GM06990 (cell line): ENCODE measurements around the gene TES.

ENCODE experiments used
- DNase-seq: peaks from one replicate; pipeline ENCODE4 v3.0.0-alpha.2; 2011; ENCODE audit not compliant: insufficient read length; ENCODE audit errors: extremely low read depth
- H3K27me3 ChIP-seq: replicated peaks from 2 replicates; pipeline ENCODE4 v1.6.0; 2011; ENCODE audit warnings: low read length; ENCODE audit not compliant: control insufficient read depth, insufficient read depth
- H3K36me3 ChIP-seq: 2 replicates; pipeline ENCODE4 v1.5.1; 2011; ENCODE audit warnings: low read length; ENCODE audit not compliant: control insufficient read depth, insufficient read depth
- H3K4me3 ChIP-seq: replicated peaks from 2 replicates; pipeline ENCODE4 v1.5.1; 2011; ENCODE audit warnings: low read depth, mild to moderate bottlenecking, control low read depth, low read length
- CTCF ChIP-seq: IDR thresholded peaks from 2 replicates; pipeline ENCODE4 v1.5.1; 2011; ENCODE audit warnings: low read length, control low read depth, mild to moderate bottlenecking, inconsistent platforms; ENCODE audit not compliant: insufficient read depth, poor library complexity, severe bottlenecking

The TES gene

GRCh38 chr7:116271161-116271913 lies 61.0 kb downstream of the TES start:
- TF ChIP-seq CTCF = no peak
- Histone ChIP-seq H3K27me3 (no peaks in the 10 kb centered on the region), H3K4me3 (no peak overlapping the region), H3K36me3 (no peaks in the 10 kb centered on the region)
- DNase-seq = no peak

GRCh38 chr7:116271963-116272886 lies 61.9 kb downstream of the TES start:
- no peaks in the 10 kb centered on the region for H3K36me3 ChIP-seq
- H3K27me3 ChIP-seq = no peaks in the 10 kb centered on the region
- DNase-seq = no peak
- no peak for TF ChIP-seq CTCF
- no peak overlapping the region for H3K4me3 ChIP-seq

GRCh38 chr7:116273283-116273917 lies 63.1 kb downstream of the TES start:
- DNase-seq = no peak
- Histone ChIP-seq H3K4me3 (no peak overlapping the region), H3K27me3 (no peaks in the 10 kb centered on the region), H3K36me3 (no peaks in the 10 kb centered on the region)
- TF ChIP-seq CTCF = no peak

GRCh38 chr7:116273918-116274301 lies 63.6 kb downstream of the TES start:
- H3K36me3 ChIP-seq = no peaks in the 10 kb centered on the region
- TF ChIP-seq CTCF = no peak
- H3K4me3 ChIP-seq = no peak overlapping the region
- H3K27me3 ChIP-seq = no peaks in the 10 kb centered on the region
- DNase-seq = no peak

- no peaks in the 10 kb centered on the region for H3K27me3 ChIP-seq
- H3K4me3 ChIP-seq = no peak overlapping the region
- DNase-seq = no peak
- TF ChIP-seq CTCF = no peak
- H3K36me3 ChIP-seq = no peaks in the 10 kb centered on the region
These were observed 66.7 kb downstream of the TES start for GRCh38 chr7:116277070-116277469.
